Activated B cell treated with CpG ODN at 0.5 μM for 24 hours (primary cell): ENCODE results near the gene GABBR2. TPM values are rescaled to one million over a fixed set of nuclear protein-coding genes. Genes with fewer than 3 reads are reported as not detected.

Experiments
- ATAC-seq: fragments of 200-7000 bp; cut with Tn5 transposase; one replicate; pipeline ENCODE4 v1.10.0; 2021; ENCODE audit warnings: low read depth, mild to moderate bottlenecking, moderate library complexity
- CTCF ChIA-PET: fragments of 350-600 bp; sonication (Branson Sonifier 250); formaldehyde crosslinking; loops from one replicate; lab custom pipeline; 2021; ENCODE audit warnings: antibody characterized with exemption; lab: Charles Lee
- POLR2A ChIA-PET: fragments of 350-600 bp; sonication (Branson Sonifier 250); formaldehyde crosslinking; loops from one replicate; lab custom pipeline; 2021; ENCODE audit warnings: antibody characterized with exemption; lab: Charles Lee
- DNase-seq: peaks from one replicate; pipeline ENCODE4 v3.0.0; 2022
- H3K27ac Mint-ChIP-seq: one replicate; pipeline ENCODE4 v1.8.0; 2020; ENCODE audit warnings: mixed read lengths
- H3K27me3 Mint-ChIP-seq: one replicate; pipeline ENCODE4 v1.8.0; 2021; ENCODE audit warnings: mixed read lengths
- H3K36me3 Mint-ChIP-seq: one replicate; pipeline ENCODE4 v1.8.0; 2021; ENCODE audit warnings: low read depth, mixed read lengths
- H3K4me1 Mint-ChIP-seq: one replicate; pipeline ENCODE4 v1.8.0; 2021; ENCODE audit warnings: mixed read lengths
- H3K4me3 Mint-ChIP-seq: one replicate; pipeline ENCODE4 v1.8.0; 2020; ENCODE audit warnings: mild to moderate bottlenecking, mixed read lengths
- H3K9me3 Mint-ChIP-seq: one replicate; pipeline ENCODE4 v1.8.0; 2020; ENCODE audit warnings: mixed read lengths
- intact Hi-C: fragments of 100-400 bp; cut with micrococcal nuclease; formaldehyde crosslinking; loops from one replicate; pipeline ENCODE4 v1.15.1; 2024
- total RNA-seq: library from RNA; stranded (reverse); gene quantifications from 2 replicates; pipeline ENCODE4 v1.2.3, GENCODE V29; 2022
- TF ChIP-seq, protein P1 (sequence below): fragments of 200-600 bp; IDR thresholded peaks from one replicate; pipeline ENCODE4 v1.8.0; 2022; ENCODE audit warnings: antibody characterized with exemption, mild to moderate bottlenecking

The GABBR2 gene
- total RNA-seq, 1 donor from 2014 or later, result not detected

DNA sequence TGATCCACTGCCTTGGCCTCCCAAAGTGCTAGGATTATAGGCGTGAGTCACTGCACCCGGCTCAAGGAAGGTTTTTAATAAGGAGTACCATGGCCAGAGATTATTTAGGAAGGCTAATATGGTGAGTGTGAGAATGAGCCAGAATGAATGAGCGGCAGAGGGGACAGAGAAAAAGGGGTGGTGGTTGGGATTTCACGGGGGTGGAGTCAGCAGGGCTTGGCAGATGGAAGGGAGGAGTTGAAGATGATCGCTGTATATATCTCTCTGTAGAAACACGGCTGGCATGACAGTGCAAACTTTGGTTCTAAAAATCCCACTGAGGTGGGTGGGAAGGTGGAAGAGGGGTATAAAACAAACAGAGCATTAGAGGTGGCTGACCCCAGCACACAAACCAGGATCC is 276.6 kb downstream of the GABBR2 start:
- no peak for ATAC-seq

DNA sequence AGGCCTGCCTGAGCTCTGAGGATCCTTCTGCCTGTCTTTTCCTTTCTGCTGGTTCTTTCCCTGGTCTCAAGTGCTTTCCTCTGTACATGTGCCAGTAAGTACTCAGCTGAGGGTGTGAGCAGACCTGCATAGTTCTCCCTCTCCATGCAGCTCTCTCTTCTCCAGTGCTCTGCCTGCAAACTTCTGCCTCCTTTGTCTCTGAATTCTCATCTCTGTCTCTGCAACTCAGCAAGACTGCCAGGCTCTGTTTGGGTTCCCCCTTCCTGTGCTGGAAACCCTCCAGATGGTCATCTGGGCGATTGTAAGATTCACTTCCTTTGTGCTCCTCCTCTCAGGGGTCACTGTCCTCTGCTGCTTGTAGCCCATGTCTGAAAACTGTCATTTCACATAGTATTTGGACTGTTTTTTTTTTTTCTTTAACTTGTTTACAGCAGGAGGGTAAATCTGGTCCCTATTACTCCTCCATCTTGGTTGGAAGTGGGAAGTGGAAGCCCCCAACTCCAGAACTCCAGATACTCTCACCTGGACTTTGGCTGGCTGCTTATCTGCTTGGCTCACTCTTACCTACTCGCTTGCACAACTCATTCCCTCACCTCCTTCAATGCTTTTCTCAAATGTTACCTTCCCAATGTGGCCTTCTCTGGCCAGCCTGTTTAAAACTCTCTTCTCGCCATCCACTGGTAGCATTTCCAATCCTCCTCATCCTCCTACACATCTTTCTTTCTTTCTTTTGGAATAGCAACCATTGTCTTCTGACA is 278.0 kb downstream of the GABBR2 start:
- ChIA-PET POLR2A (no interaction called here), CTCF (no interaction called here)
- H3K27me3 Mint-ChIP-seq, result peaks cover 1% of the 10 kb centered on the region
- peaks cover 2% of the 10 kb centered on the region for H3K9me3 Mint-ChIP-seq
- no peak overlapping the region for H3K27ac Mint-ChIP-seq
- H3K4me3 Mint-ChIP-seq, result no peak overlapping the region
- TF ChIP-seq, protein P1, sequence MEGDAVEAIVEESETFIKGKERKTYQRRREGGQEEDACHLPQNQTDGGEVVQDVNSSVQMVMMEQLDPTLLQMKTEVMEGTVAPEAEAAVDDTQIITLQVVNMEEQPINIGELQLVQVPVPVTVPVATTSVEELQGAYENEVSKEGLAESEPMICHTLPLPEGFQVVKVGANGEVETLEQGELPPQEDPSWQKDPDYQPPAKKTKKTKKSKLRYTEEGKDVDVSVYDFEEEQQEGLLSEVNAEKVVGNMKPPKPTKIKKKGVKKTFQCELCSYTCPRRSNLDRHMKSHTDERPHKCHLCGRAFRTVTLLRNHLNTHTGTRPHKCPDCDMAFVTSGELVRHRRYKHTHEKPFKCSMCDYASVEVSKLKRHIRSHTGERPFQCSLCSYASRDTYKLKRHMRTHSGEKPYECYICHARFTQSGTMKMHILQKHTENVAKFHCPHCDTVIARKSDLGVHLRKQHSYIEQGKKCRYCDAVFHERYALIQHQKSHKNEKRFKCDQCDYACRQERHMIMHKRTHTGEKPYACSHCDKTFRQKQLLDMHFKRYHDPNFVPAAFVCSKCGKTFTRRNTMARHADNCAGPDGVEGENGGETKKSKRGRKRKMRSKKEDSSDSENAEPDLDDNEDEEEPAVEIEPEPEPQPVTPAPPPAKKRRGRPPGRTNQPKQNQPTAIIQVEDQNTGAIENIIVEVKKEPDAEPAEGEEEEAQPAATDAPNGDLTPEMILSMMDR, result no peak
- DNase-seq (no peak), ATAC-seq (no peak)
- H3K4me1 Mint-ChIP-seq, result no peaks in the 10 kb centered on the region
- no peaks in the 10 kb centered on the region for H3K36me3 Mint-ChIP-seq
- intact Hi-C loops, result no loop called here

More for the DNA sequence above, 276.6 kb downstream of the GABBR2 start:
- Mint-ChIP-seq H3K36me3 (no peaks in the 10 kb centered on the region), H3K27ac (no peak overlapping the region), H3K4me3 (no peak overlapping the region), H3K9me3 (peaks cover 2% of the 10 kb centered on the region), H3K27me3 (peaks cover 1% of the 10 kb centered on the region), H3K4me1 (no peaks in the 10 kb centered on the region)
- DNase-seq, result no peak
- TF ChIP-seq, protein P1, result no peak
- CTCF ChIA-PET, result no interaction called here
- intact Hi-C loops, result no loop called here
- POLR2A ChIA-PET, result no interaction called here

DNA sequence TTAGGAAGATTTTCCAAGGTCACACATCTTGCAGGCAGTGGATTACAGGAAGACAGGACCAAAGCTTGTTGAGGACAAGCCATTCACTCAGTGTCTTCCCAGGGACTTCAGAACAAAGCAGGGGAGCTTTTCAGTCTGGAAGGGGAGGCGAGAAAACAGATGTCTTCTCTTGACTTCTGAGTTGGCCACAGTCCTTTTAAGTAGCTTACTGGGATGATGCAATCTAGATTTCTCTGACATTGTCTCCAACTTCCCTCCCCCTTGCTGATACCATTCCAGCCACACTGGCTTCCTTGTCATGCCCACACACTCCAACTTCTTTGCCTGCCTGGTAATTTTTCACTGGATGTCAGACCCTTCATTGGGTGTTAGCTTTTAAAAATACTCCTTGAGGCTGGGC is 279.1 kb downstream of the GABBR2 start:
- Mint-ChIP-seq H3K36me3 (no peaks in the 10 kb centered on the region), H3K4me3 (no peak overlapping the region), H3K4me1 (no peaks in the 10 kb centered on the region), H3K27me3 (peaks cover 1% of the 10 kb centered on the region), H3K27ac (no peak overlapping the region), H3K9me3 (peaks cover 2% of the 10 kb centered on the region)
- ATAC-seq, result no peak
- ChIA-PET CTCF (no interaction called here), POLR2A (no interaction called here)
- DNase-seq, result no peak
- TF ChIP-seq, protein P1, result no peak
- intact Hi-C loops, result no loop called here

DNA sequence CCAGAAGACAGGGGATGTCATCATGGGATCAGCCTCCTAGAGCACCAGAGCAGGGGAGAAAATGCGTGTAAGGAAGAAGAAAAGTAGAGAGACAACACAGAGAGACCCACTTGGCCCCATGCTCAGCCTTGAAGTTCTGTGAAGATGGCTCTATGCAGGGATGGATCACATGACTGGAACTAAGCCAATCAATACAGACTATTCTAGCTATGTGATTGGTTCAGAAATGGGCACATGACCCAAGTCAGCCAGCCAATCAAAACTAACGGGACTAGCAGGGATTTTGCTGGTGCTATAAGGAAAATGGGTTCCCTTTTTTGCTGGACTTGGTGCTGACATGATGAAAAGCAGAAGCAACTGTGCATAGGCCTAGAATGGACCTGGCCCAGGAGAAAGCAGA is 280.3 kb downstream of the GABBR2 start:
- POLR2A ChIA-PET, result no interaction called here
- DNase-seq (no peak), ATAC-seq (no peak)
- intact Hi-C loops, result no loop called here
- H3K27ac Mint-ChIP-seq, result no peak overlapping the region
- CTCF ChIA-PET, result no interaction called here
- H3K4me3 Mint-ChIP-seq, result no peak overlapping the region
- H3K4me1 Mint-ChIP-seq, result no peaks in the 10 kb centered on the region
- peaks cover 2% of the 10 kb centered on the region for H3K9me3 Mint-ChIP-seq
- H3K36me3 Mint-ChIP-seq, result no peaks in the 10 kb centered on the region
- no peaks in the 10 kb centered on the region for H3K27me3 Mint-ChIP-seq
- TF ChIP-seq, protein P1, result no peak

DNA sequence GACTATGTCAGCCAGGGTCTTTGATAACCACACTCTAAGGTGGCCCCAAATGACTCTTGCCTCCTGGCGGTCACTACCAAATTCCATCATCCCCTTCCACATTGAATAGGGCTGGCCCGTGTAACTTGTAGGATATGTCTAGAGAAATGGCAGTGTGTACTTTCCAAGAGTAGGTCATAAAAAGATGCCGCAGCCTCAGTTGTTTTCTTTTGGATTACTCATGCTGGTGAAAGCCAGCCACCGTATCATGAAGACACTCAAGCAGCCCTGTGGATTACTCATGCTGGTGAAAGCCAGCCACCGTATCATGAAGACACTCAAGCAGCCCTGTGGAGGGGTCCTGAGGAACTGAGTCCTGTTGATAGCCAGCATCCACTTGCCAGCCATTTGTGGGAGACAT is 281.2 kb downstream of the GABBR2 start:
- Mint-ChIP-seq H3K9me3 (peaks cover 2% of the 10 kb centered on the region), H3K36me3 (no peaks in the 10 kb centered on the region), H3K4me3 (no peak overlapping the region), H3K27ac (no peak overlapping the region), H3K4me1 (no peaks in the 10 kb centered on the region), H3K27me3 (no peaks in the 10 kb centered on the region)
- no peak for ATAC-seq
- POLR2A ChIA-PET, result no interaction called here
- DNase-seq, result no peak
- CTCF ChIA-PET, result no interaction called here
- TF ChIP-seq, protein P1, result no peak
- intact Hi-C loops, result no loop called here
